Stimulated activated CD4-positive, alpha-beta T cell treated with anti-CD3 and anti-CD28 coated beads, Interleukin-4, amount 100 ng/mL, for 4 hours (primary cell): Measurements from ENCODE around the gene PHF12.
"Not testable (repeated sequence)": the region's sequence is repeated elsewhere in the genome, so short reads cannot be mapped to it uniquely, and the experiment has no call there.

Experiments
- DNase-seq, 2 experiments: peaks; one replicate each; pipeline ENCODE4 v3.0.0-alpha.2; 2020

PHF12 gene

DNA sequence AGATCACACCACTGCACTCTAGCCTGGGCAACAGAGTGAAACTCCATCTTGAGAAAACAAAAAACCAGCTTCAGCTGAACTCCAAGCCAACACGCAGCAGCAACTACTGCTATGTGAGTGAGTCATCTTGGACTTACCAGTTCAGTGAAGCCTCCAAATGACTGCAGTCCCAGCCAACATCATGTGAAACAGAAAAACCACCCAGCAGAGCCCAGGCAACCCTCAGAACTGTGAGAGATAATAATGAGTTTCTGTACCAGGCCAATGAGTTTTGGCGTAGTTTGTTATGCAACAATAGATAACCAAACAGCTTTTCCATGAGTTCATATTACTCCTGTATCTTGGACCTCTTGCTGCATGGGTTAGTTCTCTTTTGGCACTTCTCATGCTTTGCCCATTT, 23.3 kb downstream of the PHF12 start:
- peak in 1 of 2 experiments; percentile 13 for DNase-seq

DNA sequence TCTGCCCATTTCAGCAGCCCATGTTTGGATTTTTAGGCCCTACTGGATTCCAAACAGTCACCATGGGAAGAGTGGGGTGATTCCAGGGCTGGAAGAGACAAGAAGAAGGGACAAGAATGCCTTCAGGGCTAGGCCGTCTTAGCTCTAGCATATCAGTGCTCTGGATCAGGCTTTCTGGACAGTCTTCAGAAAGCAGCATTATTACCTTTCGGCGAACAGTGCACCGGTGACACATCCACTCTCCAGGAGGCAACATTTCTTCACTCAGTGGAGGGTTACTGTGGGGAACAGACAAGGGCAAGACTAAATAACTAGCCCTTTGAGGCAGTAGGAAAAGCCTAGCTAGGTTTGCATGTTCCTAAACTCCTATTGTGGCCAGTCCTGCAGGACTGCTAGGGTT, 24.5 kb downstream of the PHF12 start:
- DNase-seq: no peak

DNA sequence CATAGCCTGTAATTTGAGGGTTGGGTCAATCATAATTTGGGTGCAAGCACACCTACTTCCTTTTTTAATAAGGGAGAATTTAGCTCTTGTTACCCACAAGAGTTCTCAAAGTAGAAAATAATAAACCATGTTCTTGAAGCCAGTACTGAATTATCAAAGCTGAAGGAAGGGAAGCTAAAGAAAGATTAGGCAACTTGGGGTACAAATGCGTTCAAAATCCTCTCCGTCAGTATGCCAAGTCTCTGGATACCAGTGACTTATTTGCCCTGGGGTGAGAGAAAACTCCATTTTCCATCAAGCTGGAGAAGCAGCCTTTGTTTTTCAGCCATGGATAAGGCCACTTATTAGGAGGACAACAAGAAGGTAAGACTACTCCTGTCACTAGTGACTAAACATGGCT, 25.0 kb downstream of the PHF12 start:
- DNase-seq: no peak

DNA sequence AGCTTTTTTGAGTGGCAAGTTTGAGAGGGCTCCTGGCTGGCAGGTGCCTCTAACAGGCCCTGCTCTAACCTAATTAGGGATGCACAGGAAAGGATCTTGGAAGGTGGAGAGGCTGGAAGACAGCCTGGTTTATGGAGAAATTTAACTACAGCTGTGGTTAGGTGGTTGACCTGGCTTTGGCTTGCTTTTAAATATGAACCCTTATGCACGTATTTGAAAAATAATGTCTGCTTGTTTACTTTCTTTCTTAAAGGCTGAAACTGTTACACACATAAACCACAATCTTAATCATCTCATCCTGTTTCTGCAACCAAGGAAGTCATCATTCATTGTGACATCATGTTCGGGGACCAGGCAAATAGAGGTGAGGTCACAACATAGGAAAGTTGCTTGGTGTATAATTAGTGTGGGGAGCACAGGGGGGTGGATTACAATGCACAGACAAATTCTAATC, 25.4 kb downstream of the PHF12 start:
- peak in 1 of 2 experiments; percentile 62 for DNase-seq

DNA sequence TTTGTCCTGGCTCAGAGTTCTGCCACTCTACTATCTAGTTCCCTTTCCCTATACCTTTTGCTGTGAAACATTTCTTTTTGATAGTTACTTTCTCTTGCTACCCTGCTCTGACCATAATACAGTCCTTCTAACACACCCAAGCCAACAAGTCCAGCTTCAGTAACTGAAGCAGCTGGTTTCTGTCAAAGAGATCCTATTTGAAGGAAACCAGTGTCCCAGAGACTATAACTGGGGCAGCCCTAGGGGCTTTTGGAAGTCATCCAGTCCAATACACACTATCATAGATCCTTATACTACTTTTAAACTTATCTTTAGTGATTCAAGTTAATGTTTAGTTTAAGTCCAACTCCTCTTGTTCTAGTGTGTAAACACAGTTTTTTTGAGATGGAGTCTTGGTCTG, 31.1 kb downstream of the PHF12 start:
- DNase-seq: no peak

DNA sequence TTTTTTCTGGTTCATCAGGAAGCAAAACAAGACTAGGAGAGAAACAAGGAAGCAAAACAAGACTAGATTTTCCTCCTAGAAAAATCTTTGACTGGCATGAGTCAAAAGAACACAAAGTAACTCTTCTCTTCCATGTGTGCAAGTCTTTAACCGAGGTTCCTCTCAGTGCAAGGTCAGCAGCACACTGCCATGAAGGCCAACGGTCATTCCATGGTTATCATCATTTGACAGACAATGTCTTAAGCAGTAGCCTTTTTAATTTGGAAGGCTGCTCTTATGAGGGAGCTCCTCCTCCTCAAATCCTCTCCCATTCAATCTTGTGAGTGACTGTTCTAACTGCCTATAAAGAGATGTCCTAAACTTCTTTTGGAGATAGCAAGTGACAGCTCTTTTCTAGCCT, 33.0 kb downstream of the PHF12 start:
- DNase-seq: no peak

DNA sequence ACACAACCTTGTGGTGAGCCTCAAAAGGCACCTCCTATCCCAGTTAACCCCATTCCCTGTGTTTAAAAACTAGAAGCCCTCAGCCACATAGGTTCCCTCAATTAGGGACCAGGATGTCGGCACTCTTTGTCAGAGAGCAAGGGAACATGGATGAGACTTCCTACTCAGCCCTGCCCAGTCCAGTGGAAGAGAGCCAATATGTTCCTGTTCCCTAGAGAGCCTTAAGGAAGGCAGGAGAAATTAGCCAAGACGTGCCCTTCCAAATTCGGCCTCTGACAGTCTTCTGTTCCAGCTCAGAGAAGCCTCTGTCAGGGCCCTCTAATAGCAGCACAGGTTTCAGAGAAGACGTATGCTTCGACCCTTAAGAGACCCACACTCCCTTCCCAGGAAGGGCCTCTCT, 33.9 kb downstream of the PHF12 start:
- no peak for DNase-seq

DNA sequence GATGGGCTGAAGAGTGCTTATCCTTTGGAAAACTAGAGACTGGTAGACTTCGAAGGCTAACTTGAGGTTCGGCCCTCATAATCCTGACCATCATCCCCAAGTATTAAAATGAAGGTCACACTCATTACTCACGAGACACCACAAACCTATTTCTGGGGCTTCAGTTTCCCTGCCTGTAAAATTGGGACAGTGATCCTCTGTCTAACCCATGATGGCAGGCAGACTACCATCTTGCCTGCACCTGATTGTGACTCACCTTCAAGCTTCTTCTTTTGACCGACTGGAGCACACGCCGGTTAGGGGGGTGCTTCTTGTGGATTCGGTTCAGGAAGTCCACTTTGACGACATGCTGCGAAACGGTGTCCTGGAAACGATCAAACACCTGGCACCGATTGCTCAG, 34.3 kb downstream of the PHF12 start:
- DNase-seq: no peak

DNA sequence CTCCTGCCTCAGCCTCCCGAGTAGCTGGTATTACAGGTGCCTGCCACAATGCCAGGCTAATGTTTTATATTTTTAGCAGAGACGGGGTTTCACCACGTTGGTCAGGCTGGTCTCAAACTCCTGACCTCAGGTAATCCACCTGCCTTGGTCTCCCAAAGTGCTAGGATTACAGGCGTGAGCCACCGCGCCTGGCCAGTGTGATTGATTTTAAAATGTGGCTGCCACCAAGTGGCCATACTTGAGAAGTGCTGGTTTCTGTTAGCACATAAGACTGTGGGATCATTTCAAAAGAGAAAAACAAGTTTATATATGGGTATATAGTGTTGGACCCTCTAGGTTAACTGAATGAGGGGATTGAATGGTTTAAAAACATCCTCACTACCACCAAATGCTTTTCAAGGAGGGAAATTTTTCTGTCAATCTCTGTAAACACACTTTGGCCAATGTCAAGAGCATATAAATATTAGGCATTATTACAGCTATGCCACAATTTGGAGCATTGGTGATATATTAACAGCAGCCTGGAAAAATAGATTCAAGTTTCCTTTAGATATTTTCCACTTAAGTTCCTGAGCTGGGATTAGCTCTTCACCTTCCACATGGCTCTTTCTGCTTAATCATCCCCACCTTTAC, 34.9 kb downstream of the PHF12 start:
- DNase-seq: peak in 1 of 2 experiments; percentile 37

DNA sequence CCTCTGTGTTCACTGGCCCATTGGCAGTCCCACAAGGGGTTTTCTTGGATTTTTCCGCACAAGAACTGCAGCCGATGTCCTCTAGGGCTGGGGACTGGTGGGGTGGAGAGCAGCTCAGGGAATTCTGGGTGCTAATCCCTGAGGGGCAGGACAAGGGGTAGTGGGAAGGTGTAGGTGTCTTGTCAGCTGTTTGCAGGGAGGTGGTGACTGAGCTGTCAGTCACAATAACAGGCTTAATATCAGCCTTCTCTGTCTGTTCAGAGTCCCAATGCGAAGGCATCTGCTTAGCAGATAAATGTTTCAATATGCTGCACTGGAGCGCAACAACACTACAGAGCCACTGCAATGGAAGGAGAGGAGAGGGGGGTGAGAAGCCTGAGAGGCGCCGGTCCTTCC, 38.4 kb downstream of the PHF12 start:
- no peak for DNase-seq

DNA sequence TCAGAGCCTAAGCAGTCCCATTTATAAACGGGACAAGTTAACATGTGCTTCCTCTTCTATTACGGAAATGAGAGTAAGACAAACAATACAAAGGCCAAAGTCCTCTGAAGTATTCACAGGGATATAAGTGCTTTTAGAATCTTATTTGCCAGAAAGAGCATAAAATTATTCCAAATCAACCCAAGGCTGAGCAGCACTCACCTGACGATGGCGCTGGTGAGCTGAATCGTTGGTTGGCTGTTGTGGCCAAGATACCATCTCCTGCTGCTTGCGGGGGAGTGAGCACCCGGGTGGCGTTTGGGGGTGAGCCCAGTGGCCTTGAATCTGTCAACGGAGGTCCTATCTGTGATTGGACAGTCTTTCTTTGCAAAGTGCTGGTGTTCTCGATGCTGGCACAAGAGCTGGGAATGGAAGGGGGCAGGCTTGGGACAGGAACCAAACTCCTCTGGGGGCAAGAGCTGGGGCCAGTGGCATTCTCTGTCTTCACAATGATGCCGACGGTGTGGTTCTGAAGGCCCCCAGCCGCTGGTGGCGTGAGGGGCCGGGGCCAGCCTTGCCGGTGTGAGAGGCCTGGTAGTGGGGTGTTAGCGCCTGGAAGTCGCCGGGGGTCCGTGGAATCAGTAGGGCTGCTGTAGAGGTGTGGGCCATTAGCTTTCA, 38.9 kb downstream of the PHF12 start:
- no peak for DNase-seq

DNA sequence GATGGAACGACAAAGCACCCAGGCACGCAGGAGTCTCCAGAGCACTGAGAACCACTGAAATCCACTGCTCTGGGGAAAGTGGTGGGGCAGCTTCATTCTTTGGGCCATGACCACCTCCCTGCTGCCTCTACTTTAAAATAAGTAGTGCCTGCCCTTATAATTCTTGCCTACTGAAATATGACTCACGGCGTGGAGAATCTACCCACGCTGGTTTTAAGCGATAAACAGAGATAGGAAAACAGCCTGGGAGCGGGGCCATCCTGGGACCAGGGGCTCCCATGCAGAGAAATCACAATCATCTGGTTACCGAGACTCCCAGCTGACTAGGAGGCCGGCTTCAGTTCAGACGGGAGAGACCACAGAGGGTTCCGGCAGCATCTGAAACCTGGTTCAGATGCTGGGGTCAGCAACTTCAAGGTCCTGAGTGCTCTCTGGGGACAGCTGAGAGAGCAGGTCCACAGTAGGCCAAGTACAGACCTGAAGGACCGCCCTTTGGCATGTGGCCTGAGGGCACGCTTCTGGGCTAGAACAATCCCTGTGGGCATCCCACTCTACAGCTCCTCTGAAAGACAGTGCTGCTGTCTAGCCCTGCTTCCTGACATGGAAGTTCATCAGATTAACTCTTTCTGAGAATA, 39.8 kb downstream of the PHF12 start:
- DNase-seq: no peak

DNA sequence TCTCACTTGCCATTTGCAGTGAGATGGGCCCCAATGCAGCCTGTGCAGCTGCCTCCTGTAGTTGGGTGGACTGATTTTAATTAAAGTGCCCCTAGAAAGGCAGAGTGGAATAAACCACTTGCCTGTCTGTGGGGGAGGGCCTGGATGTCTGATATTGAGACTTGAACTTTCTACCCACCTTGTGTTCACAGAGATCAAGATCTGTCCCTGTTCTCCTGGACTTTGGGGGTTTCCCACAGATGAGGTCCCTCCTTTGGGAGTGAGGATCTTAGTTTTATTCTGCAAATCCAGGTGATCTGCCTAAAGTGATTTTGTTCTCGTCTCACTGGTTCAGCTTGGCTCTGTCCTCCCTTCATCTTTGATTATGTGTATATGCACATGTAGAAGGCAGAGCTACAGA, 40.8 kb downstream of the PHF12 start:
- no peak for DNase-seq

DNA sequence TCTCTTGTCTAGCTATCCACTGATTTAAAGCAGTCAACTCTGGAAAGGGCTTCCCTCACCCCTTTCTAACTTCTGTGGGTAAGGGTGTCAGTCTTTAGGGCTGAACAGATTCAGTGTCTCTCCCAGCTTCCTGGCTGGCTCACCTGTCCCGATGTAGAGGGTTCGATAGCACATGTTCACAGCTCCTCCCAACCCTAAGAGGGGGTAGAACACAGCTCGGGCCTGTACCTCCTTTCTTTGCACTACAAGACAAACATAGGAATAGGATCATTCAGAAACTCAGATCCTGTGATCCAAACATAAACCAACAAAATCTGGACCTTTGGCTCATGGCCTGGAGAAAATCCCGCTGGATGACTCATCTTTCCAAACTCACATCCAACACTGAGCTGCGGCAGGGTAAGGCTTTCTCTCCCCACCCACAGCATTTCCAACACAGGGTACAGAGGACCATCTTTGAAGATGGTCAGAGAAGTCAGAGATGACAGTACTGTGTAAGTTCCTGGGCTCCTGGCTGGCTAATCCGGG, 42.6 kb downstream of the PHF12 start:
- DNase-seq: no peak

DNA sequence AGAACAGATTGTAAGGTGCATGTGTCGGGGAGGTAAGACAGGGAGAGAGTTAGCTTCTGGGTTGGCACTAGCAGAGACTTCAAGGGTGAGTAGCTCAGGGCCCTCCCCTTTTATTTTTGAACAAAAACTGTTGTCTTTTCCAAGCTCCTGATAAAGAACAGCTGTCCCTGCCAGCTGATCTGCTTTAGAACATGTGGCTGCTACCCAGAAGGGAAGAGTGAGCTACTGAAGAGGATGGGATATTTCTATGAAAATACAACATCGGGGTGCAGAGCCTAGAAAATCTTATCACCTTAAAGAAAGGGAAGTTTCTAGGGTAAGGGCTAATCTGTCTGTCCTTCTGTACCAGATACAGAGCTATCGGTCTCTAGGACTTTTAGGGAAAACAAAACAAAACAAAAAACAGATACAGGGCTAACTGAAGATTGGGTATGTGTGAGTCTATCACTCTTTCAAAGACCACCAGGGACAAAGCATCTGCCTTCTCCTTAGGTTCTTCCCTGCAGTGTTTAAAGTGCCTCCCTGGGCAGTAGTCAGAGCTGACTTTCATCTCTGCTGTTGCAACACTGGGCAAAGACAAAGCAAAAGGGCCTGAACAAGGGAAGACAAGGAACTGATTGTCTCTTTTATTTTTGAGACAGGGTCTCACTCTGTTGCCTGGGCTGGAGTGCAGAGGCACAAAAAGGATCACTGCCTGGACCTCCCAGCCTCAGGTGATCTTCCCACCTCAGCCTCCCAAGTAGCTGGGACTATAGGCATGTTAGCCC, 43.4 kb downstream of the PHF12 start:
- no peak for DNase-seq

DNA sequence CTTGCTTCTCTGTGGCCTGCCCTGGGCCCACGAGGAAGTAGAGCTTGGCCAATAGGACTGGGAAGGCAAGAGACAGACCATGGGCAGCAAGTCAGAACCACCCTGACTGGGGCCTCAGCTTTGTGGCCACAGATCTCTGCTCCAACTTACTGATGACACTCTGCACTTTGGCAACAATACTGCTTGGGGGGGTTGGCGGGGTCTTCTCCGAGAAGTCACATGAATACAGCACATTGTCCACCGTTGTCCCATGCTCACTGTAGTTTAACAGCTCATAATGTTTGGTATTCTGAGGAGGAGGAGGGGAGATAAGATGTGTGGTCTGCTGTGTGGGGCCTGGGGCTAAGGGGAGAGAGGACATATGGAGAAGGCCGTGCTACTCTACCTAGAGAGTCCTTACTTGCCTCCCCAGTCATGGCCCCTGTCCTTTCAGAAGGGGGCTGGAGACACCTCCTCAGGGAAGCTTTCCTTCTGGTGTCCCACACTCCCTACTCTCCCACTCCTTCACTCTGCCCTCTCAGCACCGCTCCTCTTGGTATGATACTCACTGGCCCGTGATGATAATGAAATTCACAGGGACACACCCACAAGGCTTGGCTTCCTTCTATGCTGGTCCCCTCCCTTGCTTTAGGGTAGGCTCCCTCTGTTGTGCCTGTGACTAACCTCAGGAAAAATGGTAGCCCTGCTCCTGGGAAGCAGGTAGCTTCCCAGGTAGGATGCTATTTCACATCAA, 44.4 kb downstream of the PHF12 start:
- DNase-seq: no peak

DNA sequence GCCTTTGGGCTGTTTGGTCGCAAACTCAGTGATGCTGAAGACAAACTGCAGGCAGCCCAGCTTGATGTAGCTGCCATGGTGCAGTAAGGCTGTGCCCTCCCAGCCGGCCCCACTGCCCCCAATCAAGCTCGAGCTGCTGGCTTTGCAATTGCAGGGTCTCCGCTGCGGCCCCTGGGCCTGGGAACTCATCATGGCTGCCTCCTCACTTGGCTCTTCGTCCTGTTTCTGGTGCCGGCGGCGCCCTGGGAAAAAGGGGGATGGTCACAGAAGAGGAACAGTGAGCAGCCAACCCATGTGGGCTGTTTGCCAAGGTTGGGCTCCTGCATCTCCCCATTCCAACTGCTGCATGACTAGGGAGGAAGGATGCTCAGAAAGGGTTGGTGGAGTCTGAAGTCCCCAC, 45.0 kb downstream of the PHF12 start:
- no peak for DNase-seq

DNA sequence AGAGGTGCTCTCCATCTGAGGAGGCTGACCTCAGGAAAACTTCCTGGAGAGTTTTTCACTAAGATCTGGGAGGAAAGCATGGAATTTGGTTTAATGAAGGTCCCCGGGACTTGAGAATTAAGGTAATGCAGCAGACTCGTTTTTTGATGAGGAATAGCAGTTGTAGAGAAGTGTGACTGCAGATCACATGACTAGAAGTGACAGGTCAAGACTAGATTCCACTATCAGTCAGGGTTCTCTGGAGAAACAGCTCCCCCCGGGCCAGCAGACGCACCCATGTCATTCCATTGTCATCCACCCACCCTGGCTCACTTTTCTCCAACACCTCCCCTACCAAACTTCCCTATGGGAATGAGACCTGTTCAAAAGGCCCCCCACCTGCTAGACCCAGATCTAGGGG, 46.5 kb downstream of the PHF12 start:
- DNase-seq: no peak

DNA sequence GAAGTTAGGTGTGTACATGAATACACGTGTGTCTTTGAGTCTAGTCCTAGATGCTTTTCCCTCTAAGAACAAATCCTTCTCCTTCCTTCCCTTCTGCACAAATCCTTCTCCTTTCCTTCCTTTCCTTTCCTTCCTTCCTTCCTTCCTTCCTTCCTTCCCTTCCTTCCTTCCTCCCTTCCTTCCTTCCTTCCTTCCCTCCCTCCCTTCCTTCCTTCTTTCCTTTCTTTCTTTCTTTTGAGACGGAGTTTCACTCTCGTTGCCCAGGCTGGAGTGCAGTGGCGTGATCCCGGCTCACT, 47.8 kb downstream of the PHF12 start:
- DNase-seq: not testable (repeated sequence)

DNA sequence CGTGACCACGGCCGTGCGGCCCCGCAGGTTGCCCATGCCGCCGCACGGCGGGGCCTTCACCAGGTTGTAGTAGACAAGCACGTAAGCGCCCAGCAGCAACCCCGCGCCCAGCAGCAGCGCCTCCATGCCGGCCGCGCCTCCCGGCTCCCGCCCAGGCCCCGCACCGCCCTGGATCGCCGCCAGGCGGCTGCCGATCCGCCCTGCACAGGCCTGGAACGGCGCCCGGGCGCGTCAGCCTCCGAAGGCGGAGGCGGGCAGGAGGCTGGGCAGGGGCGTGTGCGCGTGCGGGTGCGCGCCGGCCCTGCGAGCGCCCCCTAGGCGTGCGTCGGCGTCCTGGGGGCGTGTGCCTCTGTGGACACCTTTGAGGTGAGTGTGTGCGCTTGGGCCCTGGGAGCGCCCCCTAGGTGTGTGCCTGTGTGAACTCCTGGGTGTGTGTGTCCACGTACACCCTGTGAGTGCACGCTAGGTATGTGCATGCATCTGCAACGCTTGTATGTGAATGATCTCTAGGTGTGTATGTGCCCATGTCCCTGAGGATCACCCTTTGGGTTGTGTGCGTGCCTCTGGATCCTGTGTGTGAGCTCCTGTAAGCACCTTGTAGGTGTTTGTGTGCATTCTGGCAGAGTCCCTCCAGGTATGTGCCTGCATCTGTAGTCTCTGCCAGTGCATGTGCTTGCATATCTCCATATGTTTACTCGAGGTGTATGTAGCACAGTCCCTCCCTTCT, 48.3 kb downstream of the PHF12 start, which contains the start of gene DHRS13:
Gene DHRS13, minus strand, starts transcription at position 261 of the 727 bp plus-strand sequence. Its CDS starts 135 bp downstream, at position 126.
- DNase-seq: peak; percentile 92 to 95

DNA sequence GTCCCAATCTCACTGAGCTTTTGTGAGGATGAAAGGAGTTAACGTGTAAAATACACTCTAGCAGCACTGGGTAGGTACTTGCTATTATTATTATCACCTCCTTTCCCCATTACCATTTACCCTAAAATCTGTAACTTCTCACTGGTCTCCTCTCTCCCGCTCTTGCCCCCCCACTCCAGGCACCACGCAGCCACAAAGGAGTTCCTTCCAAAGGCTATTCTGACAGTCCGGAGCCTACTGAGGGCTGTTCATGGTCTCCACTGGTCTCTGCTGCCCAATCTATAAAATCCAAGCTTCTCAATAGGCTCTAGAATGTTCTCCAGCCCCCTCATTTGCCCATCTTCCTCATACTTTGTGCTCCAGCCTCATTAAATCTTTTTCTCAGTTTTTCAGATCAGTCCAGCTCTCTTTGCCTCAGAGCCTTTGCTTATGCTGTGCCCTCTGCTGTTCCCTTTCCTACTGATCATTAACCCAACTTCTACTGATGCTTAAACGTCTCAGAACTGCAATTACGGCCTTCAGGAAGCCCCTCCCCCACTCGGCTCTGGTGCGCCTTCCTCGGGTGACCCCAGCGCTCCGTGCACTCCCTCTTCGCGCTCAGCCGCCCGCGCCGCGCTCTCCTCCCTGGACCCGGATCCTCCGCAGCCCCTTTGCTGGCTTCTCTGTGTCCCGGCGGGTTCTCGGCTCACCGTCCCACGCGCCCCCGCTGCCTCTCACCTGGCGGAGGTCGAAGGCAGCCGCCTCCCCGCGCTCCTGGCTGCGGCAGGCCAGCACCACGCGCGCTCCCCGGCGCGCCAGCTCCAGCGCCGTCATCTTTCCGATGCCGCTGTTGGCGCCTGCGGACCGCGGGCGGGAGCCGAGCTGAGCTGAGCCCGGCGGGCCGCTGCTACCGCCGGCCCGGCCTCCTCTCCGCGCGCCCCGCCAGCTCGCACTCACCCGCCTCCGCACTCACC, 49.2 kb downstream of the PHF12 start:
- DNase-seq: peak; percentile 38 to 56
